CD4-positive, alpha-beta T cell treated with Interferon alpha-2 for 1 hour (primary cell): Measurements from ENCODE around the gene ERC2.
"Not testable (repeated sequence)": the region's sequence is repeated elsewhere in the genome, so short reads cannot be mapped to it uniquely, and the experiment has no call there.

Source experiments
- DNase-seq, 2 donors: peaks; one replicate each; pipeline ENCODE4 v3.0.0-alpha.2; 2020 to 2022

Gene ERC2

GRCh38 chr3:55532806-55533205, 935.5 kb downstream of the ERC2 start:
- no peak for DNase-seq

GRCh38 chr3:55531321-55531720, 936.9 kb downstream of the ERC2 start:
- no peak for DNase-seq

GRCh38 chr3:55527361-55527760, 940.9 kb downstream of the ERC2 start:
- no peak for DNase-seq

GRCh38 chr3:55526332-55527030, 941.8 kb downstream of the ERC2 start:
- DNase-seq, result no peak

GRCh38 chr3:55525436-55525835, 942.8 kb downstream of the ERC2 start:
- no peak for DNase-seq

- DNase-seq, result no peak
Observed at GRCh38 chr3:55524565-55525244, 943.6 kb downstream of the ERC2 start.

- no peak for DNase-seq
Observed at GRCh38 chr3:55523471-55523870, 944.8 kb downstream of the ERC2 start.

- DNase-seq, result no peak
Observed at GRCh38 chr3:55521738-55522421, 946.4 kb downstream of the ERC2 start.

GRCh38 chr3:55521064-55521737, 947.1 kb downstream of the ERC2 start:
- DNase-seq, result no peak

- no peak for DNase-seq
Observed at GRCh38 chr3:55519019-55519418, 949.2 kb downstream of the ERC2 start.

GRCh38 chr3:55518451-55518850, 949.8 kb downstream of the ERC2 start:
- no peak for DNase-seq

- no peak for DNase-seq
Observed at GRCh38 chr3:55516392-55517030, 951.8 kb downstream of the ERC2 start.

GRCh38 chr3:55515550-55516246, 952.6 kb downstream of the ERC2 start:
- DNase-seq, result no peak

GRCh38 chr3:55514962-55515361, 953.3 kb downstream of the ERC2 start:
- DNase-seq, result no peak

- no peak for DNase-seq
Observed at GRCh38 chr3:55512571-55513343, 955.5 kb downstream of the ERC2 start.

GRCh38 chr3:55511895-55512570, 956.2 kb downstream of the ERC2 start:
- no peak for DNase-seq

GRCh38 chr3:55508335-55508734, 959.9 kb downstream of the ERC2 start:
- DNase-seq, result no peak

- no peak for DNase-seq
Observed at GRCh38 chr3:55507808-55508207, 960.5 kb downstream of the ERC2 start.

- DNase-seq, result no peak
Observed at GRCh38 chr3:55505776-55506175, 962.5 kb downstream of the ERC2 start.

GRCh38 chr3:55505102-55505501, 963.2 kb downstream of the ERC2 start:
- not testable (repeated sequence) for DNase-seq

- DNase-seq, result no peak
Observed at GRCh38 chr3:55501905-55502304, 966.4 kb downstream of the ERC2 start.
